ENCODE measurements around the gene FOXA3.

FOXA3 gene

DNA sequence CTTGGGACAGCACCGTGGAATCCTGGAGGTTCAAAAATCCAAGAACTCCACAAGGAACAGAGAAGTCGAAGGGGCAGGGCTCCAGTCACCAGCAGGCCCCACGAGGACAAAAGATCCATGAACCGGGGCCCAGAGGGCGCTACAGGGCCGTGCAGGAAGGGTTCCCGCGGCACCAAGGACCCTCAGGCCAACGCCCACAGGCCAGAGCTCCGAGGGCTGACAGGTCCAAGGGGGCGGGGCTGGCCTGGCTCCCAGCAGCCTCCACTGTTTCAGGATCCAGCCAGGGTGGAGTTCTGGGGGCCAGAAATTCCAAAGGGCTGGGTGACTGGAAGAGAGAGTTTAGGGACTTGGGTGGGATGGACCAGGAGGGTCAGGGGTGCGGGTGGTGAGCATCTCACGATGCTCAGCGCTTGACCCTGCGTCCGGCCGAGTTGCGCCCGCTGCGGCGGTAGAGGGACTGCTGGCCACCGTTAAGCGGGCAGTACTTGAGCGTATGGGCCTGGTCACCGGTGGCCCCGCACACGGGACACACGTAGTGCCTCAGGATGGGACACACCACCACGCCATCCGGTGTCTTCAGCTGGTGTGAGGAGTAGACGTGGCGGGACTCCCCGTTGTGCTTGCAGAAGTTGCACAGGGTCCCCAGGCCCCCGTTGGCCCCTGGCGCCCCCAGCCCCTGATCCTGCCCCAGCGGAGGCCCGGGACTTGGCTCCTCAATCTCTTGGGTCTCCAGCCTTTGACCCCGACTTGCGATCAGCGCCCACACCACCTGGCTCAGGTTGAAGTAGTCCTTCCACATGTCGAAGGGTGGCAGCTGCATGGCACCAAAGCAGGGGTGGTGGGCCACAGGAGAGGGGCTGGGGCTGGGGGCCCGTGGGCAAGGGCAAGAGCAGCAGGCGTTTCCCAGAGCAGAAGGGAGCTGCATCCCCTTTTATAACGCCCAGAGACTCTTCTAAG, 50.0 kb downstream of the FOXA3 start, which contains the start of gene NANOS2:
TSS of gene NANOS2 (minus strand) at position 905 of the 957 bp plus-strand sequence. CDS start at position 820, 85 bp downstream.
- Histone ChIP-seq H3K9me3 (ENCODE audit: control insufficient read depth, insufficient read depth, low read depth, low read length) (no peaks in the 10 kb centered on the region), H3K36me3 (ENCODE audit: control insufficient read depth, insufficient read depth, low read length) (no peaks in the 10 kb centered on the region), H3K9ac (ENCODE audit: low read length) (no peak within 1 kb of the TSS), H3K27ac (ENCODE audit: low read depth, low read length) (no peak within 1 kb of the TSS), H3K27me3 (ENCODE audit: control insufficient read depth, insufficient read depth, low read length) (no peaks in the 10 kb centered on the region), H3K4me3 (ENCODE audit: low read depth, low read length) (no peak within 1 kb of the TSS), H3K4me1 (ENCODE audit: control insufficient read depth, insufficient read depth, low read length) (no peaks in the 10 kb centered on the region)

DNA sequence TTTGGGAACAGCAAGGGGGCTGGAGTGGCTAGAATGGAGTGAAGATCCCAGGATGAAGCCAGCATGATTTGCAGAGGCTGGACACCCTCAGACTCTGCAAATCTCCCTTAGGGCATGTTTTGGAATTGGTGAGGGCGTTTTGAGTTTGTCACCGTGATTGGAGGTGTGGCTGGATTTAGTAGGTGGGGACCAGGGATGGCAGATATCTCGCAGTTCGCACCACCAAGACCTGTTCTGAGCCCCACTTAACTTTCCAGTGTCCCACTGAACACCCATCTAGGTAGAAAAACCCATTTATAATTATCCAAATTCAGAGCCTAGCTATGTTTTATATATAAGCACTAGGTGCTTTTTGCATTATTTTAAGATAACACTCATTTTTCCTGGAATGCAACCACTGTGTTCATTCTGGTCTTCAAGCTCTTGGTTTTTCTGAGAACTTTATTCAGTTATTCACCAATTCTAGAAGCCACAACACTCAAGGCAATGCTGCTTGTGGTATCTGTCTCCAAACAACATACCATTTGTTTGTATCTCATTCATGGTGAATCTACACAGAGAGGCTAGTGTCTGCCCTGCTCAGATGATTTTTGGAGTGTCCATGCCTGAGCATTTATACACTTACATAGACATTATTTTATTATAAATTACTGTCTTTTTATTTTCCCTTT, 53.4 kb downstream of the FOXA3 start:
- Histone ChIP-seq H3K27ac (ENCODE audit: low read depth, low read length) (no peak overlapping the region), H3K4me3 (ENCODE audit: low read depth, low read length) (no peak overlapping the region), H3K9ac (ENCODE audit: low read length) (no peak overlapping the region), H3K9me3 (ENCODE audit: control insufficient read depth, insufficient read depth, low read depth, low read length) (no peaks in the 10 kb centered on the region), H3K4me1 (ENCODE audit: control insufficient read depth, insufficient read depth, low read length) (no peaks in the 10 kb centered on the region), H3K36me3 (ENCODE audit: control insufficient read depth, insufficient read depth, low read length) (no peaks in the 10 kb centered on the region), H3K27me3 (ENCODE audit: control insufficient read depth, insufficient read depth, low read length) (no peaks in the 10 kb centered on the region; the same call in 1 of the 2 replicates)

DNA sequence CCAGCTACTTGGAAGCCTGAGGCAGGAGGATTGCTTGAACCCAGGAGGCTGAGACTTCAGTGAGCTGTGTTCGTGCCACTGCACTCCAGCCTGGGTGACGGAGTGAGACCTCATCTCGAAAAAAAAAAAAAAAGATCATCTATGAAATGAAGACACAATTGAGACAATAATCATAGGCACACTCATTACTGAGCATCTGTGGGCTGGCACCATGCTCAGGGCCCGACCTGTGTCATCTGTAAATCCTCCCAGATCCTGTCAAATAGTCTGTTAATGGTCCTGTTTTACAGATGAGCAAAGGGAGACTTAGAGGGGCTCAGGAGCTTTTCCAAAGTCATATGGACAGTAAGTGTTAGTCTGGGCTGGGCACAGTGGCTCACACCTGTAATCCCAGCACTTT, 54.6 kb downstream of the FOXA3 start:
- no peaks in the 10 kb centered on the region; the same call in 1 of the 2 replicates for H3K27me3 ChIP-seq (ENCODE audit: control insufficient read depth, insufficient read depth, low read length)
- H3K9me3 ChIP-seq (ENCODE audit: control insufficient read depth, insufficient read depth, low read depth, low read length) = no peaks in the 10 kb centered on the region
- no peak overlapping the region for H3K4me3 ChIP-seq (ENCODE audit: low read depth, low read length)
- no peaks in the 10 kb centered on the region for H3K4me1 ChIP-seq (ENCODE audit: control insufficient read depth, insufficient read depth, low read length)
- no peak overlapping the region for H3K27ac ChIP-seq (ENCODE audit: low read depth, low read length)
- H3K36me3 ChIP-seq (ENCODE audit: control insufficient read depth, insufficient read depth, low read length) = no peaks in the 10 kb centered on the region
- no peak overlapping the region for H3K9ac ChIP-seq (ENCODE audit: low read length)

DNA sequence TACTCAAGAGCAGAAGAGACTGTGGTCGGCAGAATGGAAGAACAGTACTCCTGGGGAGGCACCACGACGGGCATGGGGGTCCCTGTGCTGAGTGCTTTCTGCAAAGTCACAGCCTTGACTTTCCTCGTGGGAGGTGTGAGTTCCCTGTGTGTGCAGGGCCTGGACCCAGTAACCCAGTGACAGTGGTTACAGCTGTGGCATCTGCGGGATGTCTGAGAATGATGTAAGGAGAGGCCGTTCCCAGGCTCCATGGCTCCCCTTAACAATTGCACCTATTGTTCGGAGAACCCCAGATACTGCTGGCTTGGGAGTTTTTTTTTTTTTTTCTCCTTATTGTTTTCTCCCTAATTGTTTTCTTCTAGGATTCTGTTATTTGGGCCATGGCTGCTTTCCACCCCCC, 55.6 kb downstream of the FOXA3 start:
- no peaks in the 10 kb centered on the region; the same call in 1 of the 2 replicates for H3K27me3 ChIP-seq (ENCODE audit: control insufficient read depth, insufficient read depth, low read length)
- no peak overlapping the region for H3K27ac ChIP-seq (ENCODE audit: low read depth, low read length)
- no peak overlapping the region for H3K9ac ChIP-seq (ENCODE audit: low read length)
- H3K4me1 ChIP-seq (ENCODE audit: control insufficient read depth, insufficient read depth, low read length) = no peaks in the 10 kb centered on the region
- H3K36me3 ChIP-seq (ENCODE audit: control insufficient read depth, insufficient read depth, low read length) = no peaks in the 10 kb centered on the region
- H3K9me3 ChIP-seq (ENCODE audit: control insufficient read depth, insufficient read depth, low read depth, low read length) = no peaks in the 10 kb centered on the region
- no peak overlapping the region for H3K4me3 ChIP-seq (ENCODE audit: low read depth, low read length)

- Histone ChIP-seq H3K9ac (ENCODE audit: low read length) (no peak overlapping the region), H3K4me3 (ENCODE audit: low read depth, low read length) (no peak overlapping the region), H3K9me3 (ENCODE audit: control insufficient read depth, insufficient read depth, low read depth, low read length) (no peaks in the 10 kb centered on the region)
Observed at GRCh38 chr19:45920458-45920857, 56.3 kb downstream of the FOXA3 start.

DNA sequence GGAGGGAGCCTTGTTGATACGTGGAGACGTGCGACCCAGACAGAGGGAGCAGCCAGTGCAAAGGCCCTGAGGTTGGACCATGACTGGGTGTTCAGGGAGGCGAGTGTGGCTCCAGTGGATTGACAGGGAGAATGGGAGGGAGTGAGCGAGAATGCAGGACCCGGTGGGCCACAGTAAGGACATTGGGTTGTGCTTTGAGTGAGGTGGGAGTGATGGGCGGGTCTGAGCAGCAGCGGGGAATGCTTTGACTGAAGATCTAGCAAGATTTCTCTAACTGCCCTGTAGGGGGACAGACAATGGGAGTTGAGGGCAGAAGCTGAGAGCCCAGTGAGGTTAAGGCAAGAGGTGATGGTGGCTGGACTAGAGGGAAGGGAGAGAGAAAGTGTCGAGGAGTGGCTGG, 58.2 kb downstream of the FOXA3 start:
- Histone ChIP-seq H3K36me3 (ENCODE audit: control insufficient read depth, insufficient read depth, low read length) (no peaks in the 10 kb centered on the region), H3K9ac (ENCODE audit: low read length) (no peak overlapping the region), H3K4me1 (ENCODE audit: control insufficient read depth, insufficient read depth, low read length) (no peaks in the 10 kb centered on the region), H3K27ac (ENCODE audit: low read depth, low read length) (no peak overlapping the region), H3K27me3 (ENCODE audit: control insufficient read depth, insufficient read depth, low read length) (no peaks in the 10 kb centered on the region; the same call in 1 of the 2 replicates), H3K9me3 (ENCODE audit: control insufficient read depth, insufficient read depth, low read depth, low read length) (no peaks in the 10 kb centered on the region), H3K4me3 (ENCODE audit: low read depth, low read length) (no peak overlapping the region)

More at GRCh38 chr19:45920458-45920857, 56.3 kb downstream of the FOXA3 start:
- Histone ChIP-seq H3K27ac (ENCODE audit: low read depth, low read length) (no peak overlapping the region), H3K27me3 (ENCODE audit: control insufficient read depth, insufficient read depth, low read length) (no peaks in the 10 kb centered on the region; the same call in 1 of the 2 replicates), H3K4me1 (ENCODE audit: control insufficient read depth, insufficient read depth, low read length) (no peaks in the 10 kb centered on the region), H3K36me3 (ENCODE audit: control insufficient read depth, insufficient read depth, low read length) (no peaks in the 10 kb centered on the region)
